SU-DHL-6 (cell line): ENCODE measurements around the gene C3orf18.

ENCODE experiments used
- CTCF ChIP-seq: fragments of 200-600 bp; sonication (generic); IDR thresholded peaks from one replicate; pipeline ENCODE4 v1.5.1; 2017; ENCODE audit warnings: antibody characterized with exemption, mild to moderate bottlenecking, low read length, moderate library complexity; ENCODE audit not compliant: insufficient read depth, poor library complexity, severe bottlenecking
- EZH2phosphoT487 ChIP-seq: fragments of 200-600 bp; sonication (generic), shearing (Covaris generic); conservative IDR thresholded peaks from 2 replicates; pipeline ENCODE4 v1.6.1; 2018; ENCODE audit warnings: mild to moderate bottlenecking, antibody characterized with exemption, low read length, moderate library complexity, mixed read lengths

- TF ChIP-seq CTCF (no peak), EZH2phosphoT487 (no peak)
Observed at GRCh38 chr3:50533316-50533715, 34.2 kb downstream of the C3orf18 start.
